ENCODE results near the gene COQ10B. TPM values are rescaled to one million over a fixed set of nuclear protein-coding genes. Genes with fewer than 3 reads are reported as not detected.
"Not testable (repeated sequence)": the region's sequence is repeated elsewhere in the genome, so short reads cannot be mapped to it uniquely, and the experiment has no call there.

COQ10B gene
- total RNA-seq, 4 donors from 2014 or later = 27.2 to 38.8 (median 30.0) TPM

DNA sequence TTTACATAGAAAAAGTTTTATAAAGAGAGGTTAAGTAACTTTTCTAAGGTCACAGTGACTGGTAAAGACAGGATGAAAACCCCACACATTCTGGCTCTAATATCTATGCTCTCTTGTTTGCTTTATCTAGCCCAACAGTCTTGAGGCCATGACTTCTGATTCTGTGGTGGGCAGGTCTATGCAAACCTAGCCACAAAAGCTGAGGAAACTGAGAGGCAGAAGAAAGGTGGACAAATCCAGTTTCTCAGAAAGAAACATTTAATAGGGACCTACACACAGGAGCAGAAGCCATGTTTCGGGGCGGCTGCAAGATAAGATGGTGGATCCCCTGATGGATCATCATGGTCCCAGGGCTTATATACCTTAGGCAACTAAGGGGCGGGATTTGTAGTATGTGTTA, 24.4 kb downstream of the COQ10B start:
- Histone ChIP-seq H3K9me3 (no peaks in the 10 kb centered on the region), H3K4me1 (no peaks in the 10 kb centered on the region), H3K4me3 (replicated peaks in 1 of 3) (no peak overlapping the region), H3K36me3 (peaks cover 24 to 40% of the 10 kb centered on the region in 2 donors), H3K27me3 (no peaks in the 10 kb centered on the region), H3K27ac (no peak overlapping the region)
- TF ChIP-seq, protein P1, sequence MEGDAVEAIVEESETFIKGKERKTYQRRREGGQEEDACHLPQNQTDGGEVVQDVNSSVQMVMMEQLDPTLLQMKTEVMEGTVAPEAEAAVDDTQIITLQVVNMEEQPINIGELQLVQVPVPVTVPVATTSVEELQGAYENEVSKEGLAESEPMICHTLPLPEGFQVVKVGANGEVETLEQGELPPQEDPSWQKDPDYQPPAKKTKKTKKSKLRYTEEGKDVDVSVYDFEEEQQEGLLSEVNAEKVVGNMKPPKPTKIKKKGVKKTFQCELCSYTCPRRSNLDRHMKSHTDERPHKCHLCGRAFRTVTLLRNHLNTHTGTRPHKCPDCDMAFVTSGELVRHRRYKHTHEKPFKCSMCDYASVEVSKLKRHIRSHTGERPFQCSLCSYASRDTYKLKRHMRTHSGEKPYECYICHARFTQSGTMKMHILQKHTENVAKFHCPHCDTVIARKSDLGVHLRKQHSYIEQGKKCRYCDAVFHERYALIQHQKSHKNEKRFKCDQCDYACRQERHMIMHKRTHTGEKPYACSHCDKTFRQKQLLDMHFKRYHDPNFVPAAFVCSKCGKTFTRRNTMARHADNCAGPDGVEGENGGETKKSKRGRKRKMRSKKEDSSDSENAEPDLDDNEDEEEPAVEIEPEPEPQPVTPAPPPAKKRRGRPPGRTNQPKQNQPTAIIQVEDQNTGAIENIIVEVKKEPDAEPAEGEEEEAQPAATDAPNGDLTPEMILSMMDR (IDR thresholded peaks at IDR 0.05) = no peak
- TF ChIP-seq POLR2A (IDR thresholded peaks at IDR 0.05) = no peak
- 95 to 97% methylated on average over 3 of the region's 3 CpGs for WGBS, 2 donors
- DNase-seq = no peak
- intact Hi-C loops (cut with DNase I) = no loop called here

DNA sequence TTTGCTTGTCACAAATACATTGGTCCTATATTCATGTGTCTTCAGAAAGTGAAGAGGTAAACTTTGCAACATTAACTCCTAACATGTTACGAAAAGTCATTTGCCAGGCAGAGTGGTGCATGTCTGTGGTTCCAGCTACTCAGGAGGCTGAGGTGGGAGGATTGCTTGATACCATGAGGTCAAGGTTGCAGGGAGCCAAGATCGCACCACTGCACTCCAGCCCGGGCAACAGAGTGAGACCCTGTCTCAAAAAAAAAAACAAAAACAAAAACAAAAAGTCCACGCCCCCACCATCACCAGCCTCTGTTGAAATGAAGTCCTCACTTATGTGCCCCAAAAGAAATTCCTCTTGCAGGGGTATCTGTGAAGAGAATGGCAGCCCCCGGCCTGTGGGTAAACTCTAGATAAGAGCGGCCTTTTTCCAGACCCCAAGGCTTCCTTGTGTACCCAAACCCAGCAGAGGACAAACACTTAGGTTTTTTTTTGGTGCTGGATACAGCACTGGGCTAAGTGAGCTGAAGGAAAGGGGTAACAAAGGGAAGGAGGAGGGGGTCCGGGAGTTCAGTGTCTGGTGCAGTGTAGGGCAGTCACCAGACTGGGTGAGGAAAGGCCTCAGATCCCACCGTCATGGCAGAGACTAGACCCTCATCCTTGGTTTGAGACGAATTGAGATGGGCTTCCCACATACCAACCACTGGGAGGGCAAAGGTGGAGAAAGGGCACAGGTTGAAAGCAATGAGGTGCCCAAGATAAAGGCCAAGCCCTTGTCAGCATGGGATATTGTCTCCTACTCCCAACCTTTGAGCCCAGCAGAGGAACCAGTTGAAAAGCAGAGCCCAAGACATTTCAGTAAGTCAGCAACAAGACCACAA, 27.0 kb downstream of the COQ10B start:
- no peak overlapping the region for H3K4me3 ChIP-seq (replicated peaks in 1 of 3)
- no peaks in the 10 kb centered on the region for H3K27me3 ChIP-seq
- DNase-seq = no peak
- intact Hi-C loops (cut with DNase I) = no loop called here
- no peak overlapping the region for H3K27ac ChIP-seq
- TF ChIP-seq POLR2A (IDR thresholded peaks at IDR 0.05) = no peak
- TF ChIP-seq, protein P1 (IDR thresholded peaks at IDR 0.05) = no peak
- H3K4me1 ChIP-seq = no peaks in the 10 kb centered on the region
- 92 to 93% methylated on average over 9 of the region's 9 CpGs for WGBS, 2 donors
- no peaks in the 10 kb centered on the region for H3K9me3 ChIP-seq
- peaks cover 15 to 19% of the 10 kb centered on the region in 2 donors for H3K36me3 ChIP-seq

DNA sequence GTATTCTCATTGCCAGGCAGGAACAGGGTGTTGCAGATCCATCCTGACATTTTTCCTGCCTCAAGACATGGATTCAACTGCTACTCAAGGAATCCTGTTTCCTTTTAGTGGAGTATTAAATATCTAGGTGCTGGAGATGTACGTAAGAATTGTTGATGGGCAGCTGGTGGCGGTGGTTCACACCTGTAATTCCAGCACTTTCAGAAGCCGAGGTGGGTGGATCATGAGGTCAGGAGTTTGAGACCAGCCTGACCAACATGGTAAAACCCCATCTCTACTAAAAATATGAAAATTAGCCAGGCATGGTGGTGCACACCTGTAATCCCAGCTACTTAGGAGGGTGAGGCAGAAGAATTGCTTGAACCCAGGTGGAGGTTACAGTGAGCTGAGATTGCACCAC, 30.9 kb downstream of the COQ10B start:
- H3K4me1 ChIP-seq; H3K4me3 ChIP-seq (replicated peaks in 1 of 3); intact Hi-C loops (cut with DNase I); H3K9me3 ChIP-seq; H3K27ac ChIP-seq; H3K27me3 ChIP-seq; DNase-seq: not testable (repeated sequence)
- 94 to 98% methylated on average over 3 of the region's 3 CpGs for WGBS, 2 donors
- peaks cover 26 to 30% of the 10 kb centered on the region in 2 donors for H3K36me3 ChIP-seq

DNA sequence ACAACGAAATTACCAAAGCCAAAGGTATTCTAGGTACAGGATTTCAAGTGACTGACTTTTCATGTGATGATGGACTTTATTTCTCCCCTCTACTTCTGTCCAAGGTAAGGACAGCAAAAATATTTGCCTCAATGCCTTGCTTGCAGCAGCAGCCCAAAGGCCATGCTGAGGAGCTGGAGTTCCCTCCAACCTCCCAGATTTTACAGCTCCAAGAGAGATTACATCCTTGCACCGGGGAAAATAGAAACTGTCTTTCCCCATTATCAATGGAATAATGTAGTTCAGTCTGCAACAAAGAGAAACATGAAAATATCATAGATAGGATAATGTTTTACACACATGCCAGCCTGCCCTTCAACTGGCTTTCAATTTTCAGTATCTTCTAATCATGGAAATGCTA, 32.8 kb downstream of the COQ10B start:
- Histone ChIP-seq H3K4me1 (no peaks in the 10 kb centered on the region), H3K27me3 (no peaks in the 10 kb centered on the region), H3K27ac (no peak overlapping the region), H3K36me3 (peaks cover 32 to 49% of the 10 kb centered on the region in 2 donors), H3K4me3 (replicated peaks in 1 of 3) (no peak overlapping the region), H3K9me3 (no peaks in the 10 kb centered on the region)
- intact Hi-C loops (cut with DNase I) = no loop called here
- 96 to 100% methylated on average over 2 of the region's 2 CpGs for WGBS, 2 donors
- TF ChIP-seq, protein P1 (IDR thresholded peaks at IDR 0.05) = no peak
- TF ChIP-seq POLR2A (IDR thresholded peaks at IDR 0.05) = no peak
- no peak for DNase-seq

DNA sequence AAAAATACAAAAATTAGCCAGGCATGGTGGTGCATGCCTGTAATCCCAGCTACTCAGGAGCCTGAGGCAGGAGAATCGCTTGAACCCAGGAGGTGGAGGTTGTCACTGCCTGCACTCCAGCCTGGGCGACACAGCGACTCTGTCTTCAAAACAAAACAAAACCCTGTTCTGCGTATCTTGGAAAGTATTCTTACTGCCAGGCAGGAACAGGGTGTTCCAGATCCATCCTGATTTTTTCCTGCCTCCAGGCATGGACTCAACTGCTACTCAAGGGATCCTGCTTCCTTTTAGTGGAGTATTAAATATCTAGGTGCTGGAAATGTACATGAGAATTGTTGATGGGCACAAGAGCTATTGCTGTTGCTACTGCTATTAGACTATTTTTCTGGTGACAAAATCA, 34.0 kb downstream of the COQ10B start:
- Histone ChIP-seq H3K27ac (no peak overlapping the region), H3K4me3 (replicated peaks in 1 of 3) (no peak overlapping the region), H3K36me3 (peaks cover 44 to 60% of the 10 kb centered on the region in 2 donors), H3K9me3 (no peaks in the 10 kb centered on the region), H3K4me1 (no peaks in the 10 kb centered on the region), H3K27me3 (no peaks in the 10 kb centered on the region)
- WGBS, 2 donors = 88 to 94% methylated on average over 4 of the region's 4 CpGs
- intact Hi-C loops (cut with DNase I) = no loop called here
- no peak for DNase-seq
- no peak for TF ChIP-seq POLR2A (IDR thresholded peaks at IDR 0.05)
- TF ChIP-seq, protein P1 (IDR thresholded peaks at IDR 0.05) = no peak
